ENCODE results near the gene PIK3R4. TPM values are rescaled to one million over a fixed set of nuclear protein-coding genes. Genes with fewer than 3 reads are reported as not detected.

PIK3R4 gene
- total RNA-seq, 1 experiment from 2014 or later: 20.0 TPM

DNA sequence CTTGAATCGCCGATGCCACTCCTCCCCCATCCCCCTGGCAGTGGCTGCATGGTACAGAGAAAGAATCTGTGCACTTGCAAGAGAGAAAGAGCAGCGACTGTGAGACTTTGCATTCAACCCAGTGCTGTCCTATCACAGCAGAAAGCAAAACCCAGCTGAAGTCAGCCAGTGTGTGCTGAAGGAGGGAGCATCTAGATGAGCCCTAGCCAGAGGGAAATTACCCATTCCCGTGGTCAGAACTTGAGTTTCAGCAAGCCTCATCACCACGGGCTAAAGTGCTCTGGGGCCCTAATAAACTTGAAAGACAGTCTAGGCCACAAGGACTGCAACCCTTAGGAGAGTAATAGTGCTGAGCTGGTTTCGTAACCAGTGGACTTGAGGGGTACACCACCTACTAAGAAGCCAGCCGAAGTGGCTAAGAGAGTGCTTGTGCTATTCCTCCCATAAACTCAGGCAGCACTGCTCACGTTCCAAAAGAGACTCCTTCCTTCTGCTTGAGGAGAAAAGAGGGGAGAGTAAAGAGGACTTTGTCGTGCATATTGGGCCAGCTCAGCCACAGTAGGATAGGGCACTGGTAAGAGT lies 15.2 kb upstream of the PIK3R4 start:
- Histone ChIP-seq H3K4me1 (no peaks in the 10 kb centered on the region), H3K36me3 (ENCODE audit: control insufficient read depth, insufficient read depth, low read length) (no peaks in the 10 kb centered on the region), H3K27me3 (replicated peaks; ENCODE audit: control insufficient read depth, insufficient read depth, low read length) (no peaks in the 10 kb centered on the region), H3K9me3 (no peaks in the 10 kb centered on the region), H3K4me3 (ENCODE audit: low read depth, low read length) (no peak overlapping the region)
- Mint-ChIP-seq H3K4me1 (ENCODE audit: low read depth, unreplicated experiment) (no peaks in the 10 kb centered on the region), H3K27ac (ENCODE audit: unreplicated experiment) (no peak overlapping the region), H3K27me3 (ENCODE audit: insufficient read depth, unreplicated experiment) (peaks cover 3% of the 10 kb centered on the region), H3K4me3 (ENCODE audit: unreplicated experiment) (no peak overlapping the region), H3K36me3 (ENCODE audit: insufficient read depth, unreplicated experiment) (no peaks in the 10 kb centered on the region), H3K9me3 (ENCODE audit: unreplicated experiment) (no peaks in the 10 kb centered on the region)
- TF ChIP-seq, protein P1, sequence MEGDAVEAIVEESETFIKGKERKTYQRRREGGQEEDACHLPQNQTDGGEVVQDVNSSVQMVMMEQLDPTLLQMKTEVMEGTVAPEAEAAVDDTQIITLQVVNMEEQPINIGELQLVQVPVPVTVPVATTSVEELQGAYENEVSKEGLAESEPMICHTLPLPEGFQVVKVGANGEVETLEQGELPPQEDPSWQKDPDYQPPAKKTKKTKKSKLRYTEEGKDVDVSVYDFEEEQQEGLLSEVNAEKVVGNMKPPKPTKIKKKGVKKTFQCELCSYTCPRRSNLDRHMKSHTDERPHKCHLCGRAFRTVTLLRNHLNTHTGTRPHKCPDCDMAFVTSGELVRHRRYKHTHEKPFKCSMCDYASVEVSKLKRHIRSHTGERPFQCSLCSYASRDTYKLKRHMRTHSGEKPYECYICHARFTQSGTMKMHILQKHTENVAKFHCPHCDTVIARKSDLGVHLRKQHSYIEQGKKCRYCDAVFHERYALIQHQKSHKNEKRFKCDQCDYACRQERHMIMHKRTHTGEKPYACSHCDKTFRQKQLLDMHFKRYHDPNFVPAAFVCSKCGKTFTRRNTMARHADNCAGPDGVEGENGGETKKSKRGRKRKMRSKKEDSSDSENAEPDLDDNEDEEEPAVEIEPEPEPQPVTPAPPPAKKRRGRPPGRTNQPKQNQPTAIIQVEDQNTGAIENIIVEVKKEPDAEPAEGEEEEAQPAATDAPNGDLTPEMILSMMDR (IDR thresholded peaks at IDR 0.05; ENCODE audit: insufficient read depth in 1 of 2, low read depth in 1 of 2, low read length in 1 of 2, severe bottlenecking in 1 of 2, unreplicated experiment in 1 of 2): no peak
- intact Hi-C loops (cut with micrococcal nuclease; ENCODE audit: unreplicated experiment): no loop called here
- ChIA-PET POLR2A (no interaction called here), CTCF (interaction anchor here (2.0 kb wide), 1 partner anchor 132 kb away, joined by 7 read pairs; the partner anchor contains the start of gene ATP2C1)
- no peak for DNase-seq
- BruUV-seq (replicated peaks): no TSS peak

DNA sequence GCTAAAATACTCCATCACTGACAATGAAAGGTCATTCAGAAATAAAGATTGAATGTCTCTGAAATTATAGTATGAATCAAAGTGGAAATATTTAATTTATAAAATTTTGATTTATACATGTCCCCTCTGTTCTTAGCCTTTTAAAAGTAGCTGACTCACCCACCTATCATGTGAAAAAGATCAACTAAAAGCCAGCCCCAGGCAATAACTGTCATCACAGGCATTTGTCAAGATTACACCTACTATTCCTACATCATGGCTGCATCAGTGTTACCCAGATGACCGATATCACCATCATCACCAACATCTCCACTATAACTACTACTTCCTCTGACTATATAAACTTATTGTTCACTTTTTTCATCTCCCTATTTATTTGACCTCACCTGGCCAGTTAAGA lies 14.3 kb upstream of the PIK3R4 start:
- CTCF ChIA-PET: interaction anchor here (2.0 kb wide), 1 partner anchor 133 kb away, joined by 7 read pairs; the partner anchor contains the start of gene ATP2C1
- Histone ChIP-seq H3K4me1 (no peaks in the 10 kb centered on the region), H3K27me3 (replicated peaks; ENCODE audit: control insufficient read depth, insufficient read depth, low read length) (no peaks in the 10 kb centered on the region), H3K9me3 (no peaks in the 10 kb centered on the region), H3K36me3 (ENCODE audit: control insufficient read depth, insufficient read depth, low read length) (no peaks in the 10 kb centered on the region), H3K4me3 (ENCODE audit: low read depth, low read length) (no peak overlapping the region)
- Mint-ChIP-seq H3K36me3 (ENCODE audit: insufficient read depth, unreplicated experiment) (no peaks in the 10 kb centered on the region), H3K4me1 (ENCODE audit: low read depth, unreplicated experiment) (no peaks in the 10 kb centered on the region), H3K27ac (ENCODE audit: unreplicated experiment) (no peak overlapping the region), H3K27me3 (ENCODE audit: insufficient read depth, unreplicated experiment) (no peaks in the 10 kb centered on the region), H3K9me3 (ENCODE audit: unreplicated experiment) (no peaks in the 10 kb centered on the region), H3K4me3 (ENCODE audit: unreplicated experiment) (no peak overlapping the region)
- TF ChIP-seq, protein P1 (IDR thresholded peaks at IDR 0.05; ENCODE audit: insufficient read depth in 1 of 2, low read depth in 1 of 2, low read length in 1 of 2, severe bottlenecking in 1 of 2, unreplicated experiment in 1 of 2): no peak
- no TSS peak for BruUV-seq (replicated peaks)
- POLR2A ChIA-PET: no interaction called here
- DNase-seq: no peak
- intact Hi-C loops (cut with micrococcal nuclease; ENCODE audit: unreplicated experiment): no loop called here

DNA sequence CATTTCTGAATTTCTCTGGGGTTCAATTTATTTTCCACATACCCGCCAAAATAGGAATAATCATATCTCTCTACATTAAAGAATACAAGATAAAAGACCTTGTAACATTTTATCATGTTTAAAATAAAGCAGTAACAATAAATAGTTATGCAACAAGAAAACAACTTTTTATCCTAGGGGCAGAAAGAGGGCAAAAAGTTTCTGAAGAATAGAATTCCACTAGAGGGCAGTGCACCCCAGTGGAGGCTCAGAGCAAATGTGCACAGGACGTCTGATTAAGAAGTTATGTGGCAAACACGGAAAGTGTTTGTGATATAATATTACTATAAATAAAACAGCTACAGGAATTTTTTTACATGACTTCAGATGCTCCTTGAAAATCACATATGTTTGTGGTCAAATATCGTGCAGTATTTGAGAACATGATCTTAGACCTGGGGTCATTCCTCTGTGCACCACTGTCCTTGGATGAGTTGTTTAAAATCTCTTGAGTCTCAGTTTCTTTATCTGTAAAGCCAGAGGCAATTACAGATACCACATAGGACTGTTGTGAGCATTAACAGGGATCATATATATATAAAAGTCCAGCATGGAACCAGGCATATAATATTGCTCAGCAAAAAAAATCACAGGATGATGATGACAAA lies 13.2 kb upstream of the PIK3R4 start:
- Histone ChIP-seq H3K36me3 (ENCODE audit: control insufficient read depth, insufficient read depth, low read length) (no peaks in the 10 kb centered on the region), H3K4me1 (no peaks in the 10 kb centered on the region), H3K27me3 (replicated peaks; ENCODE audit: control insufficient read depth, insufficient read depth, low read length) (no peaks in the 10 kb centered on the region), H3K4me3 (ENCODE audit: low read depth, low read length) (no peak overlapping the region), H3K9me3 (no peaks in the 10 kb centered on the region)
- TF ChIP-seq, protein P1 (IDR thresholded peaks at IDR 0.05; ENCODE audit: insufficient read depth in 1 of 2, low read depth in 1 of 2, low read length in 1 of 2, severe bottlenecking in 1 of 2, unreplicated experiment in 1 of 2): peak; percentile 71 to 72
- BruUV-seq (replicated peaks): no TSS peak
- Mint-ChIP-seq H3K4me3 (ENCODE audit: unreplicated experiment) (no peak overlapping the region), H3K9me3 (ENCODE audit: unreplicated experiment) (no peaks in the 10 kb centered on the region), H3K27me3 (ENCODE audit: insufficient read depth, unreplicated experiment) (no peaks in the 10 kb centered on the region), H3K36me3 (ENCODE audit: insufficient read depth, unreplicated experiment) (no peaks in the 10 kb centered on the region), H3K27ac (ENCODE audit: unreplicated experiment) (no peak overlapping the region), H3K4me1 (ENCODE audit: low read depth, unreplicated experiment) (no peaks in the 10 kb centered on the region)
- ChIA-PET CTCF (interaction anchor here (2.0 kb wide), 1 partner anchor 134 kb away, joined by 7 read pairs; the partner anchor contains the start of gene ATP2C1), POLR2A (no interaction called here)
- DNase-seq: peak; percentile 34 to 65
- intact Hi-C loops (cut with micrococcal nuclease; ENCODE audit: unreplicated experiment): loop anchor here (1.0 to 10.0 kb wide), 2 partner anchors 133 to 485 kb away; no protein-coding TSS in a partner anchor

Data from Caco-2 (cell line).